CD1c-positive myeloid dendritic cell (primary cell): ENCODE data around the gene ZNF668.
"Not testable (repeated sequence)": the region's sequence is repeated elsewhere in the genome, so short reads cannot be mapped to it uniquely, and the experiment has no call there.

Experiments
- DNase-seq: peaks from one replicate; pipeline ENCODE4 v3.0.0-alpha.2; 2016; ENCODE audit errors: extremely low spot score

ZNF668 gene

DNA sequence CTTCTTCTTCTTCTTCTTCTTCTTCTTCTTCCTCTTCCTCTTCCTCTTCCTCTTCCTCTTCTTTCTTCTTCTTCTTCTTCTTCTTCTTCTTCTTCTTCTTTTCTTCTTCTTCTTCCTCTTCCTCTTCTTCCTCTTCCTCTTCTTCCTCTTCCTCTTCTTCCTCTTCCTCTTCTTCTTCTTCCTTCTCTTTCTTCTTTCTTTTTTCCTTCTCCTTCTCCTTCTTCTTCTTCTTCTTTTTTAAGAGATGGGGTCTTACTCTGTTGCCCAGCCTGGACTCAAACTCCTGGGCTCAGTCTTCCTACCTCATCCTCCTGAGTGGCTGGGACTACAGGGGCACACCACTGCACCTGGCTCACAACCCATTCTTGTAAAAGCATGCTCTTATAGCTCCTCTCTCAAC, 60.7 kb downstream of the ZNF668 start:
- not testable (repeated sequence) for DNase-seq

DNA sequence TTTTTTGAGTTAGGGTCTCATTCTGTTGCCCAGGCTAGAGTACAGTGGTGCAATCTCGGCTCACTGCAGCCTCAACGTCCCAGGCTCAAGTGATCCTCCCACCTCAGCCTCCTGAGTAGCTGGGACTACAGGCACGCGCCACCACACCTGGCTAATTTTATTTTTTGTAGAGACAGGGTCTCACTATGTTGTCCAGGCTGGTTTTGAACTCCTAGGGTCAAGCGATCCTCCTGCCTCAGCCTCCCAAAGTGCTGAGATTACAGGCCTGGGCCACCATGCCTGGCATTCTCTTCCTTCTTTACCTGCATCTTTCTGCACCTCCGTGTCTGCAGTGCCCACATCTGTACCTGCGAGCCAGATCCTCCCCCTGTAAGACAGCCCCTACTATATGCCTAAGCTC, 62.2 kb downstream of the ZNF668 start:
- DNase-seq, result not testable (repeated sequence)
